Endothelial cell of umbilical vein (primary cell): ENCODE measurements around the gene KMT2C. TPM values are rescaled to one million over a fixed set of nuclear protein-coding genes. Genes with fewer than 3 reads are reported as not detected.

Experiments used
- BruUV-seq: library from RNA; stranded (reverse); fragments of 400-500 nt; replicated peaks from 2 replicates; lab custom pipeline; 2021; lab: Mats Ljungman, UMichigan
- CTCF ChIA-PET: fragments of 300-600, 350-600 bp; sonication (Branson Sonifier 250); formaldehyde crosslinking; loops from one replicate; lab custom pipeline; 2021; ENCODE audit warnings: antibody characterized with exemption, inconsistent platforms; lab: Charles Lee
- POLR2A ChIA-PET: fragments of 300-600, 350-600 bp; sonication (Branson Sonifier 250); formaldehyde crosslinking; loops from one replicate; lab custom pipeline; 2021; ENCODE audit warnings: antibody characterized with exemption, inconsistent platforms; lab: Charles Lee
- DNase-seq: peaks from one replicate; pipeline ENCODE4 v3.0.0-alpha.2; 2011; ENCODE audit warnings: low read depth, low spot score
- FAIRE-seq: peaks from 2 replicates; lab custom pipeline; 2011; peaks lifted over from hg19 to GRCh38; lab: Jason Lieb, UNC
- H2AFZ ChIP-seq: 2 replicates; pipeline ENCODE4 v1.6.0; 2012; ENCODE audit warnings: low read depth, low read length, control low read depth, inconsistent platforms
- H3K27ac ChIP-seq: 2 replicates; pipeline ENCODE4 v1.5.1; 2011; ENCODE audit warnings: low read depth, mild to moderate bottlenecking, control low read depth, low read length, moderate library complexity; ENCODE audit not compliant: insufficient read depth
- H3K27me3 ChIP-seq, 2 experiments: 2 replicates each; pipeline versions ENCODE4 v1.6.0 to v1.6.1; 2011; ENCODE audit warnings: low read length in 2 of 2, mixed read lengths in 1 of 2; ENCODE audit not compliant: control insufficient read depth in 2 of 2, insufficient read depth in 2 of 2
- H3K36me3 ChIP-seq, 2 experiments: 2 replicates in 1 of 2; 3 replicates in 1 of 2; pipeline ENCODE4 v1.5.1; 2011; ENCODE audit warnings: low read length in 2 of 2, mild to moderate bottlenecking in 1 of 2, moderate library complexity in 1 of 2; ENCODE audit not compliant: control insufficient read depth in 2 of 2, insufficient read depth in 2 of 2; ENCODE audit errors: extremely low read depth in 1 of 2
- H3K4me1 ChIP-seq: 3 replicates; pipeline ENCODE4 v1.5.1; 2011; ENCODE audit warnings: mild to moderate bottlenecking, low read length; ENCODE audit not compliant: control insufficient read depth, insufficient read depth; ENCODE audit errors: extremely low read depth
- H3K4me2 ChIP-seq: 2 replicates; pipeline ENCODE4 v1.6.1; 2011; ENCODE audit warnings: low read length, control low read depth, mixed read lengths; ENCODE audit not compliant: insufficient read depth
- H3K4me3 ChIP-seq, 3 experiments: fragments of 200-600 bp in 1 of 3; sonication (generic), shearing (Covaris generic) in 1 of 3; replicated peaks in 1 of 3; 2 replicates each; pipeline ENCODE4 v1.5.1; 2011 to 2016; ENCODE audit warnings: control low read depth in 3 of 3, low read length in 3 of 3, mild to moderate bottlenecking in 2 of 3, inconsistent platforms in 1 of 3, low read depth in 1 of 3, moderate library complexity in 1 of 3; ENCODE audit not compliant: insufficient read depth in 1 of 3
- H3K79me2 ChIP-seq: 2 replicates; pipeline ENCODE4 v1.6.0; 2012; ENCODE audit warnings: low read length, inconsistent platforms; ENCODE audit not compliant: control insufficient read depth, insufficient read depth
- H3K9ac ChIP-seq: replicated peaks from 2 replicates; pipeline ENCODE3; 2011; ENCODE audit warnings: low read length, control low read depth; ENCODE audit not compliant: insufficient read depth; ENCODE audit errors: extremely low read depth
- H3K9me1 ChIP-seq: replicated peaks from 3 replicates; pipeline ENCODE4 v1.6.0; 2011; ENCODE audit warnings: mild to moderate bottlenecking, low read length; ENCODE audit not compliant: control insufficient read depth, insufficient read depth; ENCODE audit errors: extremely low read depth
- H3K9me3 ChIP-seq: replicated peaks from 2 replicates; pipeline ENCODE4 v1.5.1; 2012; ENCODE audit warnings: low read length, inconsistent platforms; ENCODE audit not compliant: control insufficient read depth, insufficient read depth
- H4K20me1 ChIP-seq: replicated peaks from 2 replicates; pipeline ENCODE3; 2011; ENCODE audit warnings: mild to moderate bottlenecking, low read length; ENCODE audit not compliant: control insufficient read depth, insufficient read depth; ENCODE audit errors: extremely low read depth
- EZH2 ChIP-seq: IDR thresholded peaks from 2 replicates; pipeline ENCODE4 v1.6.1; 2012; ENCODE audit warnings: borderline replicate concordance, low read depth, mild to moderate bottlenecking, moderate library complexity, low read length, inconsistent platforms; ENCODE audit not compliant: severe bottlenecking
- FOS ChIP-seq: IDR thresholded peaks from 2 replicates; pipeline ENCODE4 v1.6.1; 2011; ENCODE audit warnings: mild to moderate bottlenecking, low read length, moderate library complexity, borderline replicate concordance; ENCODE audit not compliant: insufficient read depth
- GATA2 ChIP-seq: IDR thresholded peaks from 2 replicates; pipeline ENCODE4 v1.7.0; 2011; ENCODE audit warnings: low read depth, mild to moderate bottlenecking, moderate library complexity, mixed read lengths, low read length; ENCODE audit not compliant: insufficient read length, insufficient read depth
- JUN ChIP-seq: IDR thresholded peaks from 2 replicates; pipeline ENCODE4 v1.6.1; 2011; ENCODE audit warnings: borderline replicate concordance, low read depth; ENCODE audit not compliant: insufficient read length, insufficient read depth
- MYC ChIP-seq: IDR thresholded peaks from one replicate; pipeline ENCODE4 v1.6.1; 2011; ENCODE audit warnings: mild to moderate bottlenecking, low read depth, low read length
- POLR2A ChIP-seq: IDR thresholded peaks from 2 replicates; pipeline ENCODE4 v1.6.1; 2012; ENCODE audit warnings: low read depth, mild to moderate bottlenecking, control low read depth, low read length
- POLR2AphosphoS5 ChIP-seq: IDR thresholded peaks from 2 replicates; pipeline ENCODE4 v1.6.1; 2012; ENCODE audit warnings: low read depth, mild to moderate bottlenecking, control low read depth, low read length, moderate library complexity; ENCODE audit not compliant: insufficient read depth
- dilution Hi-C: fragments of 300-500 bp; cut with MboI; formaldehyde crosslinking; loops from one replicate; pipeline ENCODE4 v1.15.0; 2019; ENCODE audit warnings: low sequenced_read_pairs; ENCODE audit not compliant: extremely low pct_ligation_motif_present
- intact Hi-C: fragments of 100-400 bp; cut with micrococcal nuclease; formaldehyde crosslinking; loops from one replicate; pipeline ENCODE4 v1.10.0; 2022
- polyA plus RNA-seq, 4 experiments: library from polyadenylated mRNA; depleted of rRNA in 3 of 4; stranded (reverse) in 3 of 4; unstranded in 1 of 4; fragments of >200 nt; gene quantifications; 2 replicates each; pipeline versions ENCODE4 v1.2.1 to v1.2.3, GENCODE V29; 2011 to 2012; ENCODE audit warnings: missing spikeins in 1 of 4
- total RNA-seq: library from RNA; stranded (reverse); gene quantifications from 2 replicates; pipeline ENCODE4 v1.2.3, GENCODE V29; 2021
- TF ChIP-seq, protein P1 (sequence below): IDR thresholded peaks from 2 replicates; pipeline ENCODE4 v1.6.1; 2011; ENCODE audit not compliant: insufficient read depth, insufficient read length
- TF ChIP-seq, protein P2 (sequence below), 2 donors: IDR thresholded peaks; 1 replicate in 1 of 2; 2 replicates in 1 of 2; pipeline ENCODE4 v1.5.1; 2011; ENCODE audit warnings: low read length in 2 of 2, mild to moderate bottlenecking in 2 of 2, moderate library complexity in 2 of 2, control low read depth in 1 of 2, inconsistent platforms in 1 of 2, low read depth in 1 of 2; ENCODE audit not compliant: insufficient read depth in 1 of 2; ENCODE audit errors: extremely low read depth in 1 of 2

KMT2C gene
- total and polyA plus RNA-seq, 2 donors (not counting 3 experiments of a cell fraction or from before 2014, with no cell fraction given), result 8.0 to 53.7 TPM

DNA sequence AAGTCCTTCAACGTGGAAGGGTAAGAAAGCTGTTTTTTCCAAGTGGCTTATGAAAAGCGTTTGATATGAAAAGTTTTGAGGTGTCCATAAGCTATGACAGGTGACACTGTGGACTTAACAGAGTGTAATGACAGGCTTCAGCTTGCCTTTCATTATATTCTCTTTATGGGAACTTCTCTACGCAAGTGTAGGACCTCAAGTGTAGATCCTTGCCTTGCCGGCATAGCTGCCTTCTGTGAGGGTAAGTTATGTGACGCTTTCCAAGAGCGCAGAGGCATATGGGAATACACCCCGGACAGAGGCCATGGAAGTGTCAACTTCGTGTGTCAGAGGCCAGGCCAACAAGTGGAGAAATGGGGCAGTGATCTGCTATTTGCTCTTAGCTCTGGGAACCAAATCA is 318.4 kb downstream of the KMT2C start:
- Histone ChIP-seq H2AFZ (no peak overlapping the region), H3K9me3 (no peaks in the 10 kb centered on the region), H3K9me1 (no peaks in the 10 kb centered on the region), H4K20me1 (no peaks in the 10 kb centered on the region), H3K27ac (no peak overlapping the region), H3K9ac (no peak overlapping the region), H3K27me3 (no peaks in the 10 kb centered on the region), H3K4me1 (peaks cover 12% of the 10 kb centered on the region), H3K4me2 (no peak overlapping the region), H3K4me3 (no peak overlapping the region), H3K36me3 (peaks cover 6 to 13% of the 10 kb centered on the region in 2 experiments), H3K79me2 (no peaks in the 10 kb centered on the region)
- dilution Hi-C loops (no loop called here), intact Hi-C loops (no loop called here)
- TF ChIP-seq FOS (no peak), JUN (no peak), MYC (no peak), EZH2 (no peak), GATA2 (no peak), POLR2A (no peak), POLR2AphosphoS5 (no peak)
- TF ChIP-seq, protein P1, sequence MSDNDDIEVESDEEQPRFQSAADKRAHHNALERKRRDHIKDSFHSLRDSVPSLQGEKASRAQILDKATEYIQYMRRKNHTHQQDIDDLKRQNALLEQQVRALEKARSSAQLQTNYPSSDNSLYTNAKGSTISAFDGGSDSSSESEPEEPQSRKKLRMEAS, result no peak
- TF ChIP-seq, protein P2, sequence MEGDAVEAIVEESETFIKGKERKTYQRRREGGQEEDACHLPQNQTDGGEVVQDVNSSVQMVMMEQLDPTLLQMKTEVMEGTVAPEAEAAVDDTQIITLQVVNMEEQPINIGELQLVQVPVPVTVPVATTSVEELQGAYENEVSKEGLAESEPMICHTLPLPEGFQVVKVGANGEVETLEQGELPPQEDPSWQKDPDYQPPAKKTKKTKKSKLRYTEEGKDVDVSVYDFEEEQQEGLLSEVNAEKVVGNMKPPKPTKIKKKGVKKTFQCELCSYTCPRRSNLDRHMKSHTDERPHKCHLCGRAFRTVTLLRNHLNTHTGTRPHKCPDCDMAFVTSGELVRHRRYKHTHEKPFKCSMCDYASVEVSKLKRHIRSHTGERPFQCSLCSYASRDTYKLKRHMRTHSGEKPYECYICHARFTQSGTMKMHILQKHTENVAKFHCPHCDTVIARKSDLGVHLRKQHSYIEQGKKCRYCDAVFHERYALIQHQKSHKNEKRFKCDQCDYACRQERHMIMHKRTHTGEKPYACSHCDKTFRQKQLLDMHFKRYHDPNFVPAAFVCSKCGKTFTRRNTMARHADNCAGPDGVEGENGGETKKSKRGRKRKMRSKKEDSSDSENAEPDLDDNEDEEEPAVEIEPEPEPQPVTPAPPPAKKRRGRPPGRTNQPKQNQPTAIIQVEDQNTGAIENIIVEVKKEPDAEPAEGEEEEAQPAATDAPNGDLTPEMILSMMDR (IDR thresholded peaks at IDR 0.05; ENCODE audit: extremely low read depth in 1 of 2, insufficient read depth in 1 of 2, low read depth in 1 of 2, low read length in 2 of 2), result no peak
- FAIRE-seq (no peak), DNase-seq (no peak)
- ChIA-PET POLR2A (no interaction called here), CTCF (interaction anchor here (1.4 kb wide), 1 partner anchor 28 kb away, joined by 3 read pairs; no protein-coding TSS in a partner anchor)
- BruUV-seq, result no TSS peak
